Measurements from ENCODE around the gene ANKRD12.

Gene ANKRD12

DNA sequence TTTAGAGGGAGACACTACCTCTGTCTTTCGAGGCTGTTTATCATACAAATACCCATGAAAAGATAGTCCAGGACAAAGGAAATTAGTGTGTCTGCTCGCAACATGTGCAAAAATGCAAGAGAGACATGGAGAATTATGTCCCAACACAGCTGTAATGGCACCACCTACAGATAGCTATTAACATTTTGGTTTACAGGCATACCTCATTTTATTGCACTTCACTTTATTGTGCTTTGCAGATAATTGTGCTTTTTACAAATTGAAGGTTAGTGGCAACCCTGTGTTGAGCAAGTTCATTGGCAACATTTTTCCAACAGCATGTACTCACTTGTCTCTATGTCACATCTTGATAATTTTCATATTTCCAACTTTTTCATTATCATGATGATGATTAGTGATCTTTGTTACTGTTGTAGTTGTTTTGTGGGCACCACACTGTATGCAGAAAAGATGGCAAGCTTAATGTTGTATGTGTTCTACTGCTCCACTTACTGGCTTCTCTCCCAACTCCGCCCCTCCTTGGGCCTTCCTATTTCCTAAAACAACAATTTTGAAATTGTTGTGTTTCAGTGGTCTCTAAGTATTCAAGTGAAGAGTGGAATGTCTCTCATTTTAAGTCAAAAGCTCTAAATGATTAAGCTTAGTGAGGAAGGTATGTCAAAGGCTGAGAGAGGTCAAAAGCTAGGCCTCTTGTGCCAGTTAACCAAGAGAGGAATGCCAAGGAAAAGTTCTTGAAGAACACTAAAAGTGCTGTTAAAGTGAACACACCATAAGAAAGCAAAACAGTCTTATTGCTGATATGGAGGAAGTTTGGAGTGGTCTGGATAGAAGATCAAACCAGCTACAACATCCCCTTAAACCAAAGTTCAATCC, 52.0 kb downstream of the ANKRD12 start:
- no peaks in the 10 kb centered on the region for H3K9me3 ChIP-seq
- no peaks in the 10 kb centered on the region for H3K27me3 ChIP-seq
- peak overlapping the region; percentile 48 for H3K27ac ChIP-seq
- H3K36me3 ChIP-seq = peaks cover 14% of the 10 kb centered on the region
- no peak overlapping the region for H3K4me3 ChIP-seq (ENCODE audit: low read depth in 1 of 2, low read length in 1 of 2)
- TF ChIP-seq CTCF (IDR thresholded peaks at IDR 0.05) = no peak
- peaks cover 21 to 37% of the 10 kb centered on the region in 2 experiments for H3K4me1 ChIP-seq (ENCODE audit: control insufficient read depth in 1 of 2, insufficient read depth in 1 of 2, low read depth in 1 of 2, low read length in 1 of 2)

DNA sequence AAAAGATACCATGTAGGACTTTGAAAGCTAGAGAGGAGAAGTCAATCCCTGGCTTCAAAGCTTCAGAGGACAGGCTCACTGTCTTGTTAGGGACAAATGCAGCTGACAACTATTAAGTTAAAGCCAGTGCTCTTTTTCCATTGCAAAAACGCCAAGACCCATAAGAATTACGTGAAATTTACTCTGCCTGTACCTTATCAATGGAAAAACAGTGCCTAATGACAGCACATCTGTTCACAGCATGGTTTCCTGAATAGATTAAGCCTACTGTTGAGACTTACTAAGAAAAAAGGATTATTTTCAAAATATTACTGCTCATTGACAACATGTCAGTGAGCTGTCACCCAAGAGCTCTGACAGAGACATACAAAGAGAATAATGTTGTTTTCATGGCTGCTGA, 52.9 kb downstream of the ANKRD12 start:
- Histone ChIP-seq H3K27ac (peak overlapping the region; percentile 48), H3K27me3 (no peaks in the 10 kb centered on the region), H3K4me1 (ENCODE audit: control insufficient read depth in 1 of 2, insufficient read depth in 1 of 2, low read depth in 1 of 2, low read length in 1 of 2) (peaks cover 21 to 33% of the 10 kb centered on the region in 2 experiments), H3K9me3 (no peaks in the 10 kb centered on the region), H3K36me3 (peaks cover 13% of the 10 kb centered on the region), H3K4me3 (ENCODE audit: low read depth in 1 of 2, low read length in 1 of 2) (no peak overlapping the region)
- TF ChIP-seq CTCF (IDR thresholded peaks at IDR 0.05) = no peak

DNA sequence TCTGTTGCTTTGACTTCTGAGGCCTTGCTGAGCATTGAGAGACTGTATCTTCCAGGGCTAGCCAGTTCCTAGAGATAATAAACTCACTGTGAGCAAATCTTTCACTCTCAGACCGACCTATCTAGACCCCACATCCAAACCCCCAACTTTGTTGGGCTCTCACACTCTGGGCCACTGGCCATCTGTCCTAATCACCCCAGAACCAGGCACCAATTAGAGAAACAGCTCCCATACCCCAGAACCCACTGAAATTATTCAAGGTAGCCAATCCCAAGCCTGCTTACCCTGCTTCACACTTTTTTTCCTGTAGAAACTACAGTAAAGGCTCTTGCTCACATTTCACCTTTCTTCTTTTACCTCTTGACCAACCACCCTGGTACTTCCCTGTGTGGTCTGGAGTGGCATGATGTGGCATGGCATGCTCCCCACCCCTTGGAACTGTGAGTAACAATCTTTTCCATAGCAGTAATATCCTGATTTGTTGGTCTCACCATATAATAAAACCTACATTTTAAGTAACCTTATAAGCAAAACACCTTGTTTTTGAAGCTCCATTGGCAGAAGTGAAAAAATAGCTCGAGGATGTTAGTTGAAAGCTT, 55.2 kb downstream of the ANKRD12 start:
- peaks cover 3 to 13% of the 10 kb centered on the region in 2 experiments for H3K4me1 ChIP-seq (ENCODE audit: control insufficient read depth in 1 of 2, insufficient read depth in 1 of 2, low read depth in 1 of 2, low read length in 1 of 2)
- H3K36me3 ChIP-seq = peaks cover 30% of the 10 kb centered on the region
- no peak overlapping the region for H3K4me3 ChIP-seq (ENCODE audit: low read depth in 1 of 2, low read length in 1 of 2)
- no peaks in the 10 kb centered on the region for H3K27me3 ChIP-seq
- H3K27ac ChIP-seq = peak overlapping the region; percentile 30
- no peak for TF ChIP-seq CTCF (IDR thresholded peaks at IDR 0.05)
- H3K9me3 ChIP-seq = no peaks in the 10 kb centered on the region

GRCh38 chr18:9193031-9193430, 56.5 kb downstream of the ANKRD12 start:
- no peaks in the 10 kb centered on the region for H3K9me3 ChIP-seq
- peaks cover 3 to 11% of the 10 kb centered on the region in 2 experiments for H3K4me1 ChIP-seq (ENCODE audit: control insufficient read depth in 1 of 2, insufficient read depth in 1 of 2, low read depth in 1 of 2, low read length in 1 of 2)
- H3K36me3 ChIP-seq = peaks cover 35% of the 10 kb centered on the region
- TF ChIP-seq CTCF (IDR thresholded peaks at IDR 0.05) = no peak
- H3K4me3 ChIP-seq (ENCODE audit: low read depth in 1 of 2, low read length in 1 of 2) = no peak overlapping the region
- H3K27ac ChIP-seq = no peak overlapping the region
- no peaks in the 10 kb centered on the region for H3K27me3 ChIP-seq

GRCh38 chr18:9196568-9196967, 60.0 kb downstream of the ANKRD12 start:
- no peak for TF ChIP-seq CTCF (IDR thresholded peaks at IDR 0.05)
- H3K27ac ChIP-seq = no peak overlapping the region
- peaks cover 30% of the 10 kb centered on the region for H3K36me3 ChIP-seq
- H3K27me3 ChIP-seq = no peaks in the 10 kb centered on the region
- H3K4me1 ChIP-seq (ENCODE audit: control insufficient read depth in 1 of 2, insufficient read depth in 1 of 2, low read depth in 1 of 2, low read length in 1 of 2) = no peaks in the 10 kb centered on the region
- H3K9me3 ChIP-seq = no peaks in the 10 kb centered on the region
- H3K4me3 ChIP-seq (ENCODE audit: low read depth in 1 of 2, low read length in 1 of 2) = no peak overlapping the region
